Measurements from ENCODE around the gene SCYL1.

GRCh38 chr11:65562020-65562419 is 37.1 kb downstream of the SCYL1 start:
- TF ChIP-seq TAF1 (IDR thresholded peaks at IDR 0.05; ENCODE audit: borderline replicate concordance, insufficient read depth, low read length): no peak
- TF ChIP-seq POLR2AphosphoS5 (IDR thresholded peaks at IDR 0.05; ENCODE audit: low read depth, low read length): no peak
- TF ChIP-seq SIN3A (IDR thresholded peaks at IDR 0.05; ENCODE audit: borderline replicate concordance, insufficient read depth, low read length): no peak
- TF ChIP-seq REST (IDR thresholded peaks at IDR 0.05; ENCODE audit: insufficient read depth in 1 of 2, low read depth in 2 of 2, low read length in 2 of 2): no peak
- TF ChIP-seq FOXP2 (optimal IDR thresholded peaks at IDR 0.05; ENCODE audit: borderline replicate concordance, extremely low read depth, extremely low read length, insufficient read depth): no peak

All from PFSK-1 (cell line).